K562 (cell line): ENCODE measurements around the gene SDCCAG8.

Experiments used
- ATF7 ChIP-seq: fragments of 450-650 bp; IDR thresholded peaks from 2 replicates; pipeline ENCODE4 v1.7.1; 2014; ENCODE audit warnings: mild to moderate bottlenecking, moderate library complexity
- COPS2 ChIP-seq: fragments of 450-650 bp; conservative IDR thresholded peaks from 2 replicates; pipeline ENCODE4 v1.6.1; 2016; ENCODE audit warnings: mild to moderate bottlenecking, moderate library complexity
- CREB1 ChIP-seq, 2 experiments: sonication (generic) in 1 of 2; formaldehyde crosslinking in 1 of 2; IDR thresholded peaks; 2 replicates each; pipeline versions ENCODE4 v1.6.1 to v1.8.0; 2012 to 2022; ENCODE audit warnings: inconsistent platforms in 1 of 2, mild to moderate bottlenecking in 1 of 2, missing genetic modification reagents in 1 of 2, moderate library complexity in 1 of 2
- EP300 ChIP-seq: IDR thresholded peaks from 2 replicates; pipeline ENCODE4 v1.6.1; 2012; ENCODE audit warnings: low read length, improper control_type of control experiment
- POLR2G ChIP-seq: fragments of 200-400 bp; formaldehyde crosslinking; IDR thresholded peaks from 2 replicates; pipeline ENCODE4 v1.6.1; 2017; ENCODE audit warnings: low read depth, mild to moderate bottlenecking, antibody characterized with exemption, low read length, moderate library complexity
- RAD21 ChIP-seq, 2 experiments: fragments of 250-450 bp in 1 of 2; fragments of 450-650 bp in 1 of 2; sonication (Bioruptor Pico) in 1 of 2; formaldehyde crosslinking in 1 of 2; IDR thresholded peaks in 1 of 2; conservative IDR thresholded peaks in 1 of 2; 2 replicates each; pipeline versions ENCODE4 v1.4.0 to v1.8.0; 2020 to 2022; ENCODE audit warnings: mild to moderate bottlenecking in 2 of 2, moderate library complexity in 1 of 2
- RNF2 ChIP-seq: sonication (generic); IDR thresholded peaks from 2 replicates; pipeline ENCODE4 v1.6.1; 2016
- ZBTB8A ChIP-seq: fragments of 450-650 bp; IDR thresholded peaks from 2 replicates; pipeline ENCODE4 v1.6.1; 2018; ENCODE audit warnings: mild to moderate bottlenecking, moderate library complexity; ENCODE audit not compliant: partially characterized antibody
- TF ChIP-seq, protein P1 (sequence below), 3 experiments: IDR thresholded peaks in 2 of 3; conservative IDR thresholded peaks in 1 of 3; 2 replicates each; pipeline ENCODE4 v1.5.1; 2011 to 2012; ENCODE audit warnings: low read length in 3 of 3, mild to moderate bottlenecking in 3 of 3, control low read depth in 2 of 3, improper control_type of control experiment in 1 of 3, inconsistent platforms in 1 of 3, low read depth in 1 of 3, mixed read lengths in 1 of 3, moderate library complexity in 1 of 3; ENCODE audit not compliant: insufficient read depth in 2 of 3

DNA sequence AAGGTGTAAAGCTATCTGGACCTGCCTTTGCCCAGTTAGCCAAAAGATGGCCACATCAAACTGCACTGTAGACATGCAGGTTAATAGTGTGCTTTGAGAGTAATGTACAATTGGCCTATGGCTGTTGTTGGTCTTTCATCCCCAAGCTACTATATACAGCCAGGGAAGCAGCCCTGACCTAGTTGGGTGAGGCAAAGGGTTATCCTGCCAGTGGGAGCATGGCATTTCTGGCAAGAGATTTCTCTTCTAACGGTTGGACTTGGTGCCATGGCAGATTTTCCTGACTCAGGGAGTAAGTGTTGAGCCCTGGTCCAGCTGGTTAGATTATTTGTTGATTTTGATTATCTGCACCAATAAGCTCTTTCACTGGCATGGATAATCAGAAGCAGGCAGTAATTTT, 119.8 kb downstream of the SDCCAG8 start:
- TF ChIP-seq ZBTB8A, result no peak
- TF ChIP-seq, protein P1, sequence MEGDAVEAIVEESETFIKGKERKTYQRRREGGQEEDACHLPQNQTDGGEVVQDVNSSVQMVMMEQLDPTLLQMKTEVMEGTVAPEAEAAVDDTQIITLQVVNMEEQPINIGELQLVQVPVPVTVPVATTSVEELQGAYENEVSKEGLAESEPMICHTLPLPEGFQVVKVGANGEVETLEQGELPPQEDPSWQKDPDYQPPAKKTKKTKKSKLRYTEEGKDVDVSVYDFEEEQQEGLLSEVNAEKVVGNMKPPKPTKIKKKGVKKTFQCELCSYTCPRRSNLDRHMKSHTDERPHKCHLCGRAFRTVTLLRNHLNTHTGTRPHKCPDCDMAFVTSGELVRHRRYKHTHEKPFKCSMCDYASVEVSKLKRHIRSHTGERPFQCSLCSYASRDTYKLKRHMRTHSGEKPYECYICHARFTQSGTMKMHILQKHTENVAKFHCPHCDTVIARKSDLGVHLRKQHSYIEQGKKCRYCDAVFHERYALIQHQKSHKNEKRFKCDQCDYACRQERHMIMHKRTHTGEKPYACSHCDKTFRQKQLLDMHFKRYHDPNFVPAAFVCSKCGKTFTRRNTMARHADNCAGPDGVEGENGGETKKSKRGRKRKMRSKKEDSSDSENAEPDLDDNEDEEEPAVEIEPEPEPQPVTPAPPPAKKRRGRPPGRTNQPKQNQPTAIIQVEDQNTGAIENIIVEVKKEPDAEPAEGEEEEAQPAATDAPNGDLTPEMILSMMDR (IDR thresholded peaks at IDR 0.05 in 2 of 3, conservative IDR thresholded peaks at IDR 0.05 in 1 of 3; ENCODE audit: insufficient read depth in 2 of 3, low read depth in 1 of 3, low read length in 3 of 3), result no peak
- no peak for TF ChIP-seq CREB1 (IDR thresholded peaks at IDR 0.05)
- no peak for TF ChIP-seq CREB1 (CRISPR knock-in tag; IDR thresholded peaks at IDR 0.05)
- TF ChIP-seq COPS2, result no peak
- TF ChIP-seq RAD21 (CRISPR knock-in tag; conservative IDR thresholded peaks at IDR 0.05 in 1 of 2, IDR thresholded peaks at IDR 0.05 in 1 of 2), result no peak
- no peak for TF ChIP-seq ATF7
- TF ChIP-seq EP300, result no peak
- no peak for TF ChIP-seq POLR2G
- TF ChIP-seq RNF2, result no peak
